Measurements from ENCODE around the gene IL9. TPM values are rescaled to one million over a fixed set of nuclear protein-coding genes. Genes with fewer than 3 reads are reported as not detected.

The IL9 gene
- not detected in 2 replicates for total RNA-seq (2014; rRNA removed)
- polyA plus RNA-seq (2012): not detected

- DNase-seq (ENCODE audit: low read depth): no peak
Observed at GRCh38 chr5:135895474-135896006, at the start of gene IL9. TSS of gene IL9 (minus strand) at chr5:135895841. CDS start at chr5:135895816, 25 bp downstream.

DNA sequence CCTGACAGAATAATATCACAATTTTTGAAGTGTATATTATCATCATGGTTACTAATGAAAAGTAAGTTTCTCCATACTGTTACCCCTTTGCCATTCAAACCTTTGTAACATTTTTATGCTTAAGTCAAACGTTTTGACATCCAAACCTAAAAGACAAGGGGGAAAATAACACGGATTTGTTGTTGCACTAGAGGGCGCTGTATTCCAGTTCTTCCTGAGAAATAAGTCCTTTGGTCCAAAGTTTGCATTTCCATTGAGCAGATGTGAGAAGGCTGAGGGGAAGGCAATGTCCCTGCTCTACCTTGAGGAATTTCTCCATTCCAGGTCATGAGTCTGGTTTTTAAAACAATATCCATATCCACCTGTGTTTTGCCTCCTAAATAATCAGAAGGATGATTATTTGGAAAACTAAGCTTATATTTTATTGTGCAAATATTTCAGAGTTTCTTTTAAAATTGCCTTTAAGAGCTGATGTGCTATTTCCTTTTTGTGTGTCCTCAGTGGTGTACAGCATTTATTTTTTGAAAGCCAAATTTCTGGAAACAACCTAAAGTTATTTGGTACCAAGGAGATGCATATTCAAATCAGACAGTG is 49.4 kb upstream of the IL9 start:
- peak; percentile 78 for DNase-seq (ENCODE audit: low read depth)

- no peak for DNase-seq (ENCODE audit: low read depth)
Observed at GRCh38 chr5:135944564-135944963, 48.9 kb upstream of the IL9 start.

DNA sequence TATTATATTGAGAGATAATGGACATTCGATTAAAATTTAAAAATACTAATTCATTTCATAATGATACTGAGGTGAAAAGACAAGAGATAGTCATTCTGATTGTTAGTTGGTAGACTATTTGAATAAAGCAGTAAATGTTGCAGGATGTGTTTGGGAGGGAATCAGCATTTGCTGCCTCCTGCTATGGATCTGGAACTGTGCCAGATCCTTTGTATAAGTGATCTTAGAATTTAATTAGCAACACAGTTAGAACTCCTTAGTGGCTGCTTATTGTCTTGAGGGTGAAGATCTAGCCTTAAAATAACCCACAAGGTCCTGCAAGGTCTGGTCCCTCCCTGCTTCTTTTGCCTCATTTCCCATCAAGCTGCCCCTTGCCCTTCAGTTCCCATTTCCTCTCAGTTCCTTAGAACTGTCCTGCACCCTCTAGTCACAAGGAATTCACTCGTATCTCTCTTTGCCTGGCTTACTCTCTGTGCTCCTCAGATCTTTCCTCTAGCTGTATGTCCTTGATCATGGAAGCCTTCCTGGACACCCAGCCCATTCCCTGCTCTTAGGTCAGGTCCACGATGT is 46.6 kb upstream of the IL9 start:
- no peak for DNase-seq (ENCODE audit: low read depth)

DNA sequence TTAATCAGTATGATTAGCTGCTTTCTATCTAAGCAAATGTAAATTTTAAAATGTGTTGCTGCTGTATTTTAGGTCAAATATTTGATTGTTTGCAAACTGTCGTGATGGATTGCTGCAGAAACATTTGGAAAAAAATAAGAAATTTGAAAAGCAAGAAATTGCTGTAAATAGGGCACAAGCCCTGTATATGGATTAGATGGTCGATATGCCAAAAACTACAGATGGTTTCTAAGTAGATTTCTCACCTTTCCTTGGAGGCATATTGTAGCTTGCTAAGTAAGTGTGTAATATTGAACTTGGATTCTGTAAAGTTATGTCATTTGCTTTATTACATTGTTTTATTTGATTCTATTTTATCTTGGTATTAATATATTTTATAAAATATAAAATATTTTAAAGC is 46.1 kb upstream of the IL9 start:
- no peak for DNase-seq (ENCODE audit: low read depth)

- no peak for DNase-seq (ENCODE audit: low read depth)
Observed at GRCh38 chr5:135937245-135937911, 41.7 kb upstream of the IL9 start.

DNA sequence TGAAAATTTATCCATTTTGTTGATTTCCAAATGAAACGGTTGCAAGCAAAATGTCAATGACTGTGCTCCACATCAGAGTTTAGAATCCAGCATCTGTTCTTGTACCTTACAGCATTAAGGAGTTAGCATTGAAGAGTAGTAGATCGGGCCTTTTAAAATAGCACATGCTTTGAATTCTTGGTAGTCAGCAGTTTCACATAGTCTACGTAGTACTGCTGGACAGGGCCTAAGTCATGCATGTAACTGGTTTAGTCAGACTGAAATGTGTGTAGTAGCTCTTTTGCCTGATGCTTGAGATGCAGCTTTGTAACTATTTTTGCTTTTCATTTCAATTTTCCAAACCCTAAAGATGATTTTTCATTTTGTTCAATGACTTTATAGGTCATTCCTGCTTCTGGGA is 39.3 kb upstream of the IL9 start:
- DNase-seq (ENCODE audit: low read depth): peak; percentile 8

DNA sequence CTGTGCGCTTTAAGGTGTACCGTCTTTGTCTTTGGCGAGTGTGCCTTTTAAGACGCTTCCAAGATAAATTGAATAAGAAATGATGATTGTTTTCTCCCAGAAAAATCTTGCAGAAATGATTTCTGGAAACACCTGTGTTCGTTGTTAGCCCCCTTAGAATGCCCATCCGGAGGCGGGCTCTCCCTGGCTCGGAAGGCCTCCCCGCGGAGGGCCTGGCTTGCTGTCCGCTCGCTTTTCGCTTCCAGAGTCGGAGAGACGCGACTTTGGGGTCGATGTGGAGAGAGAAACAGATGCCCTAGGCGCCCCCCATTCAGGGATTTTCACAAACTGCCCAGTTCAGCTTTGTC is 35.3 kb upstream of the IL9 start:
- DNase-seq (ENCODE audit: low read depth): no peak

DNA sequence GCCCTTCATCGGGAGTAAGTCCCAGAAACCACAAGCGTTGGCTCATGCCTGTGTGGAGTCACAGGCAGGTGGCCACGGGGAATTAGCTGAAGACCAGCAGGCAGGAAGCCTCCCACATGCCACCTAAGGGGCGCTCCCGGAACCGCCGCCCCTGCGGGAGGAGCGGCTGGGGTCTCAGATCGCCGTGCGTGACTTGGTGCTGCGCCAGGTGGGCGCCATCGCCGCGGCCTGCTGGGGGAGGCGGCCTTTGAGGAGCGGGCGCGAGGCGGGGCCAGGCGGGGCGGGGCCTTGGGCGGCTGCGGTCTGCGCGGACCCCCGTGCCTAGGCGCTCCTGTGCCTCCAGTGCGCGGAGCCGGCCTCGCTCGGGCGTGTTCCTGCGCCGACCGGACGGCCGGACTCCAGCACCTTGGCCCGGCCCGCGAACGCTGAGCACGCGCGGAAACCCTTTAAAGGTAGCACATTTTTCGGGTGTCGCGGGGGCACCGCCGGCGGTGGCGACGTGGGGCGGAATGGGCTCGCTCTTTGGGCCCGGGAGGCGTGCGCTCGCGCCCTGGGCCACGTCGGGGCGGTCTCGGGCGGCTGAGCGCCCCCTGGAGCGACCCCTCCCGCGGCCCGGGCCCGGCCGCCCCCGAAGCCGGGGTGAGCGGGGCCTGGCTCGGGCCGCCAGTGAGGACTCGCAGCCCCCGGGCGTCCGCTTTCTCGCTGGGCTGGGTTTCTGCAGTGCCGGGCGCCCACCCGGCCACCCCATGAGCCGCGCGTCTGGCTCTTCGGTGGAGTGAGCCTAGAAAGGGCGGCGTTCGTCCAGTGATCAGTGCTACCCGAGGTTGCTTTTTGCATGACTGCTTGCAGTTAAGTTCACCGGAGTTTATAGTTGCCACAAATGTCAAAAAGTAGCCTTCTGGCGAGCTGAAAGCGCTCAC is 34.6 kb upstream of the IL9 start:
- DNase-seq (ENCODE audit: low read depth): no peak

DNA sequence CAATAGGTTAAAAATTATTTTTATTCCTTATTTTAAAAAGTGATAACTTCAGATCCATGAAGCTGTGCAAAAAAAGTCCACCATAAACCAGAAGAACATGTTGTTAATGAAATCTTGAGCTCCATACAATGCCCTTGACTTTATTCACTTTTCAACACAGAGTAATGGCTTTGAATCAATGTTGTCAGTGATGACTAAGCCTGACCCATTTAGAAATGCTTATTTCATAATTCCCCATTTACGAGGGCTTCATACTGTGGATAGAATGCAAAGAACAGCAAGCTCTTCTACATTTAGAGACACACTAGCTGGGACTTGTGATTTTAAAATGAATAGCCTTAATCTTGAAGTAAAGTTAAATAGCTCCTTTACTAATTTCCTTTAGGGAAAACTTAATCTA is 25.7 kb upstream of the IL9 start:
- peak; percentile 32 for DNase-seq (ENCODE audit: low read depth)

DNA sequence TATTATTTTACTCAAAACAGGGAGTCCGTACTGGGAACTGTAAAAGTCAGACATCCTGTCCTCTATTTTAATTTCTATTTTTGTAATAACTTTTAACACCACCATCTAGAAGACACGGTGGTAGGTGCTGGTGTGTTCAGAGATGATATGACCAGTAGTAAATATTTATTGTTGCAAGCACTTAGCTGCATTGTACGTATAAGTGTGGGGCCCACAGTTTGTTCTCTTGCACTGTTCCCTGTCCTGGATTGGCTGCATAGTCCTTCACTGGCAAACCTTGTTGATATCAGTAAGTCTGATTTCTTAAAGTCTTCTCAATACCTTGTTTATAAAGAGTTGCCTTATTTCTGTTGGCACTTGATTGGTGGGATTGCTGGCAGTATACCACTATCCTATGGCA is 24.6 kb upstream of the IL9 start:
- no peak for DNase-seq (ENCODE audit: low read depth)

GRCh38 chr5:135916638-135917263 is 21.1 kb upstream of the IL9 start:
- DNase-seq (ENCODE audit: low read depth): no peak

- DNase-seq (ENCODE audit: low read depth): no peak
Observed at GRCh38 chr5:135915466-135916001, 19.9 kb upstream of the IL9 start.

GRCh38 chr5:135913713-135914626 is 18.3 kb upstream of the IL9 start:
- DNase-seq (ENCODE audit: low read depth): no peak

DNA sequence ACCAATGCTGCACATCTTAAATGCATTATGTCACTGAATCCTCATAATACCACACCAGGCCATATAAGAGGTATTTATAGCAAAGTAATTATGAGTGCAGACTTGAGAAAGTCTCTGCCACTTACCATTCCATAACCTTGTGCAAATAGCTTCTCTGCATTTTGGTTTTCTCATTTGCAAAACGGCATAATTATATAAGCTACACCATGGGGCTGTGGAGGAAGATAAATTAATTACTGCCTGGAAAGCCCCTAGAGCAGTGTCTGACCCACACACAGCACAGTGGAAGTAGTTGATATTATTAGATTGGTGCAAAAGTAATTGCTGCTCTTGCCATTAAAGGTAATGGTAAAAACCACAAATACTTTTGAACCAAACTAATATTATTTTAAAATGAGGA is 9.5 kb upstream of the IL9 start:
- no peak for DNase-seq (ENCODE audit: low read depth)

GRCh38 chr5:135901633-135902032 is 6.0 kb upstream of the IL9 start:
- DNase-seq (ENCODE audit: low read depth): no peak

DNA sequence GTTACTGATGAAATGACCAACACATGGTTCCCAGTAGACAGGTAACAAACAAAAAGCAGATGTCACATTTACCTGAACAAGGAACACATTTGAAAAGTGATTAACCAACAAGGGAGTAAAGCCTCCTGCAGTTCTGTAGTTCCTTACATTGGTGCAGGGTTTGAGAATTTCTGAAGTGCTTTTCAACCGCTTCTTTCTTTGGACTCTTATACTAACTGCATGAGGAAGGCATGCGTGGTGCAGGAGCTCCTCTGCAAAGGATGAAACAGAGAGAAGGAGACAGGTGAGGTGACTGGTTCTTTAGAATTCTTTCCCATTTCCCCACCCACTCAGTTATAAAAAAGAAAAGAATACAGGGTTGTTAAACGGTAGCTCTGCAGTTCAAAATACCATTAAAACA is 4.6 kb upstream of the IL9 start:
- no peak for DNase-seq (ENCODE audit: low read depth)

DNA sequence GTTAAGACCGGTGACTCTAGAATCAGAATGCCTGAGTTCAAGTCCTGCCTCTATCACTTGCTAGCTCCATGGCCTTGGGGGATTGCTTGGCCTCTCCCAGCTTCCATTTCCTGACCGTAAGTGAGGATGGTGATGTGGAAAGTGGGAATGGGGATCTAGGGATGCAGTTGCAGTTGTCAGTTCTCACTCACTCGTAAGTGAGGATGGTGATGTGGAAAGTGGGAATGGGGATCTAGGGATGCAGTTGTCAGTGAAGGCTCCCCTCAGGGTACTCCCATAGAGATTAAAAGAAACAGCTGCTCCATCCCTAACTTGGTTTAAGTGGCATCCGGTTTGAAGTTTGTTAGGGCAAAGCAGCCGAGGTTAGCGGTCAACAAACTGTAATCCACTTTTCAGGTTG is 3.0 kb upstream of the IL9 start:
- DNase-seq (ENCODE audit: low read depth): no peak

- no peak for DNase-seq (ENCODE audit: low read depth)
Observed at GRCh38 chr5:135894789-135895188, 852 bp downstream of the IL9 start.

DNA sequence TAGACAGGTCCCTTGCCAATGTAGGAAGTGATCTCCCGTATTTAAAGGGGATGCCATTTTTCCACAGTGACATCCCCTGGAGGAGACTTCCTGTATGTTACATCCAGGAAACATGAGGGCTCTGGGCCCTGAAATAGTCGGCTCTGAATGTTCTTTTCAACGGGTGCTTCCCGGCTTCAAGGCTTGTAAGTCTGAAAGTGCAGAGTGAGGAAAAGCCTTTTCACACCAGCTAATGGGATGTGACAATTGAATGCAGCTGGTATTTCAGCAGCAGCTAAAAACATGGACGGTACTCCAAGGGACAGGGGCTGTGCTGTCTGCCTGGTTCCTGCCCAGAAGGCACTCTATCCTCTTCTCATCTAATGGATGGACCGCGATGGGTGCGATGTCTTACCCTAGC is 1.4 kb downstream of the IL9 start:
- no peak for DNase-seq (ENCODE audit: low read depth)
